ENCODE results near the gene PLXNA1. TPM values are rescaled to one million over a fixed set of nuclear protein-coding genes. Genes with fewer than 3 reads are reported as not detected.

PLXNA1 gene
- total and polyA plus RNA-seq, 4 donors = 0.92 to 8.3 (median 4.4) TPM

- Histone ChIP-seq H3K9me3 (ENCODE audit: control insufficient read depth in 4 of 4, low read length in 3 of 4) (no peaks in the 10 kb centered on the region), H3K27ac (ENCODE audit: low read depth in 1 of 2, low read length in 2 of 2) (peak overlapping the region; percentile 8 to 10), H3K9ac (ENCODE audit: low read depth in 1 of 2, low read length in 2 of 2) (no peak overlapping the region), H3K4me1 (ENCODE audit: control insufficient read depth in 4 of 4, insufficient read depth in 4 of 4, low read length in 3 of 4) (no peaks in the 10 kb centered on the region), H3K36me3 (ENCODE audit: control insufficient read depth in 4 of 4, insufficient read depth in 3 of 4, low read depth in 1 of 4, low read length in 3 of 4) (no peaks in the 10 kb centered on the region), H3K4me3 (ENCODE audit: low read depth in 1 of 3, low read length in 3 of 3) (no peak overlapping the region), H3K27me3 (ENCODE audit: control insufficient read depth in 4 of 4, insufficient read depth in 4 of 4, low read length in 3 of 4) (no peaks in the 10 kb centered on the region)
- 91% methylated on average over 7 of the region's 7 CpGs for WGBS
- no peak for DNase-seq (ENCODE audit: low spot score)
- TF ChIP-seq TAF1 (conservative IDR thresholded peaks at IDR 0.05) = no peak
- no peak for TF ChIP-seq SP1 (IDR thresholded peaks at IDR 0.05)
- no peak for TF ChIP-seq NR2F2 (IDR thresholded peaks at IDR 0.05)
- TF ChIP-seq RAD21 (IDR thresholded peaks at IDR 0.05) = no peak
- TF ChIP-seq FOXA1 (IDR thresholded peaks at IDR 0.05) = no peak
- TF ChIP-seq MAX (IDR thresholded peaks at IDR 0.05) = no peak
- no peak for TF ChIP-seq EGR1 (IDR thresholded peaks at IDR 0.05; ENCODE audit: low read depth in 2 of 2)
- no peak for TF ChIP-seq CTCF (IDR thresholded peaks at IDR 0.05; ENCODE audit: low read depth, low read length, missing input control)
- no peak for TF ChIP-seq REST (IDR thresholded peaks at IDR 0.05)
- TF ChIP-seq HNF4G (IDR thresholded peaks at IDR 0.05) = no peak
- TF ChIP-seq FOXA2 (IDR thresholded peaks at IDR 0.05) = no peak
- no peak for TF ChIP-seq GABPA (IDR thresholded peaks at IDR 0.05 in 1 of 2, conservative IDR thresholded peaks at IDR 0.05 in 1 of 2)
- no peak for TF ChIP-seq ATF3 (IDR thresholded peaks at IDR 0.05)
- no peak for TF ChIP-seq ZBTB33 (IDR thresholded peaks at IDR 0.05)
- TF ChIP-seq RXRA (IDR thresholded peaks at IDR 0.05) = no peak
- no peak for TF ChIP-seq JUND (IDR thresholded peaks at IDR 0.05)
- TF ChIP-seq HNF4A (conservative IDR thresholded peaks at IDR 0.05) = no peak
- no peak for TF ChIP-seq YY1 (IDR thresholded peaks at IDR 0.05)
Observed at GRCh38 chr3:126937973-126938372, 44.9 kb upstream of the PLXNA1 start.
